ENCODE results near the gene RUNX3.

- TF ChIP-seq CTCF (IDR thresholded peaks at IDR 0.05 in 2 of 3, conservative IDR thresholded peaks at IDR 0.05 in 1 of 3; ENCODE audit: borderline replicate concordance in 1 of 3, insufficient read depth in 1 of 3, low read depth in 2 of 3, low read length in 2 of 3) (no peak), TCF7L2 (IDR thresholded peaks at IDR 0.05; ENCODE audit: borderline replicate concordance, extremely low read depth, insufficient read depth, insufficient read length) (no peak), POLR2A (IDR thresholded peaks at IDR 0.05; ENCODE audit: borderline replicate concordance, extremely low read depth, insufficient read depth, insufficient read length) (no peak), EZH2 (IDR thresholded peaks at IDR 0.05) (no peak), YY1 (IDR thresholded peaks at IDR 0.05; ENCODE audit: extremely low read depth, insufficient replicate concordance, low read depth, low read length) (no peak)
Observed at GRCh38 chr1:24912376-24913273, 17.5 kb downstream of the RUNX3 start.
